ENCODE data around the gene TGM3. TPM values are rescaled to one million over a fixed set of nuclear protein-coding genes. Genes with fewer than 3 reads are reported as not detected.

The TGM3 gene
- total RNA-seq, 1 donor from 2014 or later: 0.32 TPM

DNA sequence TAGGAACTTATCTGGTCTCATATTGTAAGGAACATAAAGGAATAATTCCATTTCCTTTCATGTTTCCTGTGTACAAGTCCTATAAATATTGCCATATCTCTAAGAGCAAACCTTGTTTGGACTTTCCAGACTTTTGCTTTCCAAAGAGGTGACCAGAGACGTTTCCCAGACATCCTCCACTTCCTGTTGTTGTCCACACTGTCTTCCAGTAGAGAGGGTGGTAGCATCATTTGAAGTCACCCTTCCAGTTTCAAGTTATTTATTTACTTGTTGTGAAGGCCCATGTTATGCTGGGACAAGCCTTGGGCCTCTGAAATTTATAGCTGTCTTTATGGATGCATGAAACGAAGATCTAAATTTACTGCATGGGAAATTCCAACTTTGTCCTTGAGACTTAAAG, 10.6 kb upstream of the TGM3 start:
- Histone ChIP-seq H3K4me1 (peaks cover 3% of the 10 kb centered on the region), H3K4me3 (no peak overlapping the region), H3K9me3 (no peaks in the 10 kb centered on the region), H3K36me3 (no peaks in the 10 kb centered on the region), H3K27ac (no peak overlapping the region), H3K27me3 (ENCODE audit: low read depth) (no peaks in the 10 kb centered on the region)
- ATAC-seq: no peak
- DNase-seq: no peak
- intact Hi-C loops (cut with DNase I): no loop called here
- TF ChIP-seq, protein P1, sequence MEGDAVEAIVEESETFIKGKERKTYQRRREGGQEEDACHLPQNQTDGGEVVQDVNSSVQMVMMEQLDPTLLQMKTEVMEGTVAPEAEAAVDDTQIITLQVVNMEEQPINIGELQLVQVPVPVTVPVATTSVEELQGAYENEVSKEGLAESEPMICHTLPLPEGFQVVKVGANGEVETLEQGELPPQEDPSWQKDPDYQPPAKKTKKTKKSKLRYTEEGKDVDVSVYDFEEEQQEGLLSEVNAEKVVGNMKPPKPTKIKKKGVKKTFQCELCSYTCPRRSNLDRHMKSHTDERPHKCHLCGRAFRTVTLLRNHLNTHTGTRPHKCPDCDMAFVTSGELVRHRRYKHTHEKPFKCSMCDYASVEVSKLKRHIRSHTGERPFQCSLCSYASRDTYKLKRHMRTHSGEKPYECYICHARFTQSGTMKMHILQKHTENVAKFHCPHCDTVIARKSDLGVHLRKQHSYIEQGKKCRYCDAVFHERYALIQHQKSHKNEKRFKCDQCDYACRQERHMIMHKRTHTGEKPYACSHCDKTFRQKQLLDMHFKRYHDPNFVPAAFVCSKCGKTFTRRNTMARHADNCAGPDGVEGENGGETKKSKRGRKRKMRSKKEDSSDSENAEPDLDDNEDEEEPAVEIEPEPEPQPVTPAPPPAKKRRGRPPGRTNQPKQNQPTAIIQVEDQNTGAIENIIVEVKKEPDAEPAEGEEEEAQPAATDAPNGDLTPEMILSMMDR (IDR thresholded peaks at IDR 0.05): no peak

DNA sequence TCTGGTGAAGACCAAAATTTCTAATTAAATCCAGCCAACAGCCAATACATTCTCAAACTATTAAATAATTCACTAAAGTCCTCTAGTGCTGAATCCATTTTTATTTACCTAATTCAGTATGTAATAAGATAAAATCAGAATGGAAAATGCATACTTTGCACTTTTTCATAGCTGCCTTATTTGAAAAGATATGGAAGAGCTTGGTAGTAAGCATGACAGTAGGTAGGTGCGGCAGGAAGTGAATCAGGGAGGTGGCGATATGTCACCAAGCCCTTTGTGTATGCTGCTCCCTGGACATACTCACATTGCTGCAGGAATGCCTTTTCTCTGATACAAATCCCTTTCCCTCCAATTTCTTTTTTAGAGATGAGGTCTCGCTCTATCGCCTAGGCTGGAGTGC, 10.2 kb upstream of the TGM3 start:
- H3K9me3 ChIP-seq: no peaks in the 10 kb centered on the region
- H3K4me3 ChIP-seq: no peak overlapping the region
- TF ChIP-seq, protein P1 (IDR thresholded peaks at IDR 0.05): no peak
- no peak overlapping the region for H3K27ac ChIP-seq
- peaks cover 3% of the 10 kb centered on the region for H3K4me1 ChIP-seq
- intact Hi-C loops (cut with DNase I): no loop called here
- no peaks in the 10 kb centered on the region for H3K36me3 ChIP-seq
- H3K27me3 ChIP-seq (ENCODE audit: low read depth): no peaks in the 10 kb centered on the region
- ATAC-seq: no peak
- no peak for DNase-seq

DNA sequence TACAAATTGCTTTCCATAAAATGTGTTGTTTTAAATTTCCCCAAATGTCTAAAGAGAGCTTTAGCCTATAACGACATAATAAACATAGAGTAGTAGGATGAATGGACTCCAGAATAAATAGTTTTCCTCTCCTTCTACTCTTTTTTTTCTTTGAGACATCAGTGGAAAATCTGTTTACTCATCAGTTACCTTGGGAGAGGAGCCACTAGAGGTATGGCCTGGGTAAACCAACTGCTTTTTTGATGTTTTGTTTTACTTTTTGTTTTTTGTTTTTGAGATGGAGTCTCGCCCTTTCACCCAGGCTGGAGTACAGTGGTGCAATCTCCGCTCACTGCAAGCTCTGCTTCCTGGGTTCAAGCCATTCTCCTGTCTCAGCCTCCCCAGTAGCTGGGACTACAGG, 8.3 kb upstream of the TGM3 start:
- Histone ChIP-seq H3K4me1 (peaks cover 3% of the 10 kb centered on the region), H3K4me3 (no peak overlapping the region), H3K27me3 (ENCODE audit: low read depth) (no peaks in the 10 kb centered on the region), H3K36me3 (no peaks in the 10 kb centered on the region), H3K9me3 (no peaks in the 10 kb centered on the region), H3K27ac (no peak overlapping the region)
- ATAC-seq (no peak), DNase-seq (no peak)
- TF ChIP-seq, protein P1 (IDR thresholded peaks at IDR 0.05): no peak
- intact Hi-C loops (cut with DNase I): no loop called here

DNA sequence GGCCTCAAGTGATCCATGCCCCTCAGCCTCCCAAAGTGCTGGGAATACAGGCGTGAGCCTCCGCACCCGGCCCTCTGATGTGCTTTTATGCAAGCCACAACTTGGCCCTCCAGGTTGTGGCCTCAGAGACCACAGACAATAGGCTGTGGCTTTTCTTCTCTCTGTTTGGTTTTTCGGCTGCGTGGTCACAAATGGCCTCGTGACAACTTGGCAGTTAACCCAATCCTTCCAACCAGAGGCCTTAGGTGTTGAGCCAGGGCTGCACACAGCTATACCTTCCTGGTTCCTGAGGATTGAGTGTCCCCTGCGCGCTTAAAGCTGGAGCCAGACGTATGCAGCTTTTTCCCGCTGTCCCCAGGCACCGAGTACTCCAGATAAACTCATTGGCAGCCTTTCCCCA, 6.3 kb upstream of the TGM3 start:
- H3K27ac ChIP-seq: peak overlapping the region; percentile 41
- no peak for ATAC-seq
- no peak for DNase-seq

DNA sequence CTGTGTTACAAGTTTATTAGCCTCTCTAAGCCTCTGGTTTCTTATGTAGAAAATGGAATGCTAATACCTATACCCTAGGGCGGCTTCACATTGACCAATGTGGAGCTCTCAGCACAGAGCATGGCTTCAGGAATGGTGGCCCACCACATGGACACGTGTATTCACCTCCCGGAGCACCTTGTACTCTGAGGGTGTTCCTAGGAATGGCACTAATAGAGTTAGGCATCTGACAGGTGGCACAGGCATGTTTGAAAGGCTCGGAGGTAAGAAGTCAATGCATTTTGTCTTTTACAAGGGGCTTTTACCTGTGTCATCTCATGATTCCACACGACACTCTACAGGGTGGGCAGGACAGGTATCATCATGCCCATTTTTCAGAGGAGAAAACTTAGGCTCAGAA, 5.3 kb upstream of the TGM3 start:
- Histone ChIP-seq H3K27ac (no peak overlapping the region), H3K4me1 (peaks cover 3% of the 10 kb centered on the region), H3K9me3 (no peaks in the 10 kb centered on the region), H3K4me3 (no peak overlapping the region), H3K36me3 (no peaks in the 10 kb centered on the region), H3K27me3 (ENCODE audit: low read depth) (no peaks in the 10 kb centered on the region)
- no peak for DNase-seq
- intact Hi-C loops (cut with DNase I): no loop called here
- ATAC-seq: no peak
- TF ChIP-seq, protein P1 (IDR thresholded peaks at IDR 0.05): no peak

More for the DNA sequence above, 6.3 kb upstream of the TGM3 start:
- intact Hi-C loops (cut with DNase I): no loop called here
- Histone ChIP-seq H3K4me3 (no peak overlapping the region), H3K4me1 (peaks cover 3% of the 10 kb centered on the region), H3K9me3 (no peaks in the 10 kb centered on the region), H3K36me3 (no peaks in the 10 kb centered on the region), H3K27me3 (ENCODE audit: low read depth) (no peaks in the 10 kb centered on the region)
- TF ChIP-seq, protein P1 (IDR thresholded peaks at IDR 0.05): no peak

Data from lower lobe of right lung (tissue), 2 donors.